Body of pancreas (tissue), 4 donors: ENCODE measurements around the gene VEZF1.

Source experiments
- CTCF ChIP-seq, 7 experiments: fragments of 450-650 bp in 4 of 7; fragments of 200-600 bp in 3 of 7; sonication (generic) in 3 of 7; IDR thresholded peaks; one replicate each; pipeline ENCODE4 v1.5.1; 2016 to 2019; ENCODE audit warnings: antibody characterized with exemption in 7 of 7
- POLR2A ChIP-seq, 3 donors: fragments of 450-650 bp; IDR thresholded peaks; one replicate each; pipeline ENCODE4 v1.6.1; 2016; ENCODE audit warnings: antibody characterized with exemption in 3 of 3, mild to moderate bottlenecking in 2 of 3

GRCh38 chr17:57980522-57980921 lies 7.5 kb downstream of the VEZF1 start:
- TF ChIP-seq POLR2A (IDR thresholded peaks at IDR 0.05) (no peak), CTCF (IDR thresholded peaks at IDR 0.05) (no peak)
